ENCODE results near the gene NPRL2. TPM values are rescaled to one million over a fixed set of nuclear protein-coding genes. Genes with fewer than 3 reads are reported as not detected.
A peak's percentile ranks its signal among the peaks of the same experiment; 100 is the strongest.

Gene NPRL2
- total and polyA plus RNA-seq, 2 experiments from 2014 or later: 22.3 to 27.7 TPM

DNA sequence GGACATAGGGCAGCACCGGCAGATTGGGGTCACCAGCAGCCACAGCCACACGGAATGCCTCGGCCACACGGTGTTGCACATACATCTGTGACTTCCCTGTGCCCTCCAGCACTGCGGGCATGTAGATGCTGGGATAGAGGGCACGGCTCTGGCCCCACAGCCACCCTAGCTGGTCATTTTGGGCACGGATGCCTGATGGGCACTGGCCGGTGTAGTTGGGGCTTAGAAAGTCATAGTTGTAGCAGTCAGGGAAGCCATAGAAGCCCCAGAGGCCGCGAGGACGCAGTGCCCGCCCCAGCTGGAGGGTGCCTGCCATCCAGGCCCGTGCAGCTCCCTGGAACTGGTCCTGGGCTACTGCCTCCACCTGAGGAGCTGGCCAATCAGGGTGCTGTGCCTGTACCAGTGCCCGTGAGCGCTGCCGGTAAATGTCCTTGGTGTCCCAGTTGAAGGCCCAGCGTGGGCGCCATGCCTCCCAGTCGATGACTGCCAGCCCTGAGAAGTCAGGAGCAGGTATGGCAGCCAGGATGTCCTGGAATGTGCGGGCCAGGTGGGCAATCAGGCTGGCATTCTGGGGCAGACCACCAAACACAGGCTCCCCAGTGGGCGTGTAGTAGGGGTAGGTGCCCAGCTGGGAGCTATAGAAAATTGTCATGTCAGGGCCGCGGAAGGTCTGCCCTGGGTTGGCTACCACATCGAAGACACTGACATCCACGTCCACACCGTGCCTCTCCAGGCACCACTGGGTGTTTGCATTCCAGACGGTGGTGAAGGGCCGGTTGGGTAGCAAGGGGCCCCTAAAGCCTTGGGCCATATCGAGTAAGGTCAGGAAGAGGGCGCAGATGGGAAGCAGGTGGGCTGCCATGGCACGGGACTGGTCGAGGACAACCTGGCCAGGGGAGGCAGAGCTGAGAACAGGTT is 48.2 kb downstream of the NPRL2 start:
- Mint-ChIP-seq H3K4me3 (no peak overlapping the region; the same call in 2 of the 3 replicates), H3K36me3 (ENCODE audit: low read depth) (peaks cover 12% of the 10 kb centered on the region; the same call in 1 of the 3 replicates), H3K27ac (no peak overlapping the region), H3K9me3 (peaks cover 23% of the 10 kb centered on the region), H3K27me3 (ENCODE audit: insufficient read depth, low read depth, poor library complexity) (peaks cover 21% of the 10 kb centered on the region), H3K4me1 (peaks cover 22% of the 10 kb centered on the region)
- peak overlapping the region; percentile 74 for H3K4me2 ChIP-seq
- H3K27ac ChIP-seq (ENCODE audit: low read depth): no peak overlapping the region
- DNase-seq (ENCODE audit: low spot score) (no peak), ATAC-seq (no peak)
- no peaks in the 10 kb centered on the region for H3K9me2 ChIP-seq (ENCODE audit: insufficient read depth)
- H3K27me3 ChIP-seq (ENCODE audit: insufficient read depth): no peaks in the 10 kb centered on the region
- H3F3A ChIP-seq (replicated peaks; ENCODE audit: low read depth): peaks cover 17% of the 10 kb centered on the region
- TF ChIP-seq, protein P1, sequence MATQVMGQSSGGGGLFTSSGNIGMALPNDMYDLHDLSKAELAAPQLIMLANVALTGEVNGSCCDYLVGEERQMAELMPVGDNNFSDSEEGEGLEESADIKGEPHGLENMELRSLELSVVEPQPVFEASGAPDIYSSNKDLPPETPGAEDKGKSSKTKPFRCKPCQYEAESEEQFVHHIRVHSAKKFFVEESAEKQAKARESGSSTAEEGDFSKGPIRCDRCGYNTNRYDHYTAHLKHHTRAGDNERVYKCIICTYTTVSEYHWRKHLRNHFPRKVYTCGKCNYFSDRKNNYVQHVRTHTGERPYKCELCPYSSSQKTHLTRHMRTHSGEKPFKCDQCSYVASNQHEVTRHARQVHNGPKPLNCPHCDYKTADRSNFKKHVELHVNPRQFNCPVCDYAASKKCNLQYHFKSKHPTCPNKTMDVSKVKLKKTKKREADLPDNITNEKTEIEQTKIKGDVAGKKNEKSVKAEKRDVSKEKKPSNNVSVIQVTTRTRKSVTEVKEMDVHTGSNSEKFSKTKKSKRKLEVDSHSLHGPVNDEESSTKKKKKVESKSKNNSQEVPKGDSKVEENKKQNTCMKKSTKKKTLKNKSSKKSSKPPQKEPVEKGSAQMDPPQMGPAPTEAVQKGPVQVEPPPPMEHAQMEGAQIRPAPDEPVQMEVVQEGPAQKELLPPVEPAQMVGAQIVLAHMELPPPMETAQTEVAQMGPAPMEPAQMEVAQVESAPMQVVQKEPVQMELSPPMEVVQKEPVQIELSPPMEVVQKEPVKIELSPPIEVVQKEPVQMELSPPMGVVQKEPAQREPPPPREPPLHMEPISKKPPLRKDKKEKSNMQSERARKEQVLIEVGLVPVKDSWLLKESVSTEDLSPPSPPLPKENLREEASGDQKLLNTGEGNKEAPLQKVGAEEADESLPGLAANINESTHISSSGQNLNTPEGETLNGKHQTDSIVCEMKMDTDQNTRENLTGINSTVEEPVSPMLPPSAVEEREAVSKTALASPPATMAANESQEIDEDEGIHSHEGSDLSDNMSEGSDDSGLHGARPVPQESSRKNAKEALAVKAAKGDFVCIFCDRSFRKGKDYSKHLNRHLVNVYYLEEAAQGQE (IDR thresholded peaks at IDR 0.05; ENCODE audit: unreplicated experiment): no peak
- TF ChIP-seq, protein P2, sequence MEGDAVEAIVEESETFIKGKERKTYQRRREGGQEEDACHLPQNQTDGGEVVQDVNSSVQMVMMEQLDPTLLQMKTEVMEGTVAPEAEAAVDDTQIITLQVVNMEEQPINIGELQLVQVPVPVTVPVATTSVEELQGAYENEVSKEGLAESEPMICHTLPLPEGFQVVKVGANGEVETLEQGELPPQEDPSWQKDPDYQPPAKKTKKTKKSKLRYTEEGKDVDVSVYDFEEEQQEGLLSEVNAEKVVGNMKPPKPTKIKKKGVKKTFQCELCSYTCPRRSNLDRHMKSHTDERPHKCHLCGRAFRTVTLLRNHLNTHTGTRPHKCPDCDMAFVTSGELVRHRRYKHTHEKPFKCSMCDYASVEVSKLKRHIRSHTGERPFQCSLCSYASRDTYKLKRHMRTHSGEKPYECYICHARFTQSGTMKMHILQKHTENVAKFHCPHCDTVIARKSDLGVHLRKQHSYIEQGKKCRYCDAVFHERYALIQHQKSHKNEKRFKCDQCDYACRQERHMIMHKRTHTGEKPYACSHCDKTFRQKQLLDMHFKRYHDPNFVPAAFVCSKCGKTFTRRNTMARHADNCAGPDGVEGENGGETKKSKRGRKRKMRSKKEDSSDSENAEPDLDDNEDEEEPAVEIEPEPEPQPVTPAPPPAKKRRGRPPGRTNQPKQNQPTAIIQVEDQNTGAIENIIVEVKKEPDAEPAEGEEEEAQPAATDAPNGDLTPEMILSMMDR (conservative IDR thresholded peaks at IDR 0.05; ENCODE audit: low read depth in 2 of 2): no peak
- no peak for TF ChIP-seq CREB1 (CRISPR knock-in tag; IDR thresholded peaks at IDR 0.05; ENCODE audit: low read depth)
- TF ChIP-seq, protein P3, sequence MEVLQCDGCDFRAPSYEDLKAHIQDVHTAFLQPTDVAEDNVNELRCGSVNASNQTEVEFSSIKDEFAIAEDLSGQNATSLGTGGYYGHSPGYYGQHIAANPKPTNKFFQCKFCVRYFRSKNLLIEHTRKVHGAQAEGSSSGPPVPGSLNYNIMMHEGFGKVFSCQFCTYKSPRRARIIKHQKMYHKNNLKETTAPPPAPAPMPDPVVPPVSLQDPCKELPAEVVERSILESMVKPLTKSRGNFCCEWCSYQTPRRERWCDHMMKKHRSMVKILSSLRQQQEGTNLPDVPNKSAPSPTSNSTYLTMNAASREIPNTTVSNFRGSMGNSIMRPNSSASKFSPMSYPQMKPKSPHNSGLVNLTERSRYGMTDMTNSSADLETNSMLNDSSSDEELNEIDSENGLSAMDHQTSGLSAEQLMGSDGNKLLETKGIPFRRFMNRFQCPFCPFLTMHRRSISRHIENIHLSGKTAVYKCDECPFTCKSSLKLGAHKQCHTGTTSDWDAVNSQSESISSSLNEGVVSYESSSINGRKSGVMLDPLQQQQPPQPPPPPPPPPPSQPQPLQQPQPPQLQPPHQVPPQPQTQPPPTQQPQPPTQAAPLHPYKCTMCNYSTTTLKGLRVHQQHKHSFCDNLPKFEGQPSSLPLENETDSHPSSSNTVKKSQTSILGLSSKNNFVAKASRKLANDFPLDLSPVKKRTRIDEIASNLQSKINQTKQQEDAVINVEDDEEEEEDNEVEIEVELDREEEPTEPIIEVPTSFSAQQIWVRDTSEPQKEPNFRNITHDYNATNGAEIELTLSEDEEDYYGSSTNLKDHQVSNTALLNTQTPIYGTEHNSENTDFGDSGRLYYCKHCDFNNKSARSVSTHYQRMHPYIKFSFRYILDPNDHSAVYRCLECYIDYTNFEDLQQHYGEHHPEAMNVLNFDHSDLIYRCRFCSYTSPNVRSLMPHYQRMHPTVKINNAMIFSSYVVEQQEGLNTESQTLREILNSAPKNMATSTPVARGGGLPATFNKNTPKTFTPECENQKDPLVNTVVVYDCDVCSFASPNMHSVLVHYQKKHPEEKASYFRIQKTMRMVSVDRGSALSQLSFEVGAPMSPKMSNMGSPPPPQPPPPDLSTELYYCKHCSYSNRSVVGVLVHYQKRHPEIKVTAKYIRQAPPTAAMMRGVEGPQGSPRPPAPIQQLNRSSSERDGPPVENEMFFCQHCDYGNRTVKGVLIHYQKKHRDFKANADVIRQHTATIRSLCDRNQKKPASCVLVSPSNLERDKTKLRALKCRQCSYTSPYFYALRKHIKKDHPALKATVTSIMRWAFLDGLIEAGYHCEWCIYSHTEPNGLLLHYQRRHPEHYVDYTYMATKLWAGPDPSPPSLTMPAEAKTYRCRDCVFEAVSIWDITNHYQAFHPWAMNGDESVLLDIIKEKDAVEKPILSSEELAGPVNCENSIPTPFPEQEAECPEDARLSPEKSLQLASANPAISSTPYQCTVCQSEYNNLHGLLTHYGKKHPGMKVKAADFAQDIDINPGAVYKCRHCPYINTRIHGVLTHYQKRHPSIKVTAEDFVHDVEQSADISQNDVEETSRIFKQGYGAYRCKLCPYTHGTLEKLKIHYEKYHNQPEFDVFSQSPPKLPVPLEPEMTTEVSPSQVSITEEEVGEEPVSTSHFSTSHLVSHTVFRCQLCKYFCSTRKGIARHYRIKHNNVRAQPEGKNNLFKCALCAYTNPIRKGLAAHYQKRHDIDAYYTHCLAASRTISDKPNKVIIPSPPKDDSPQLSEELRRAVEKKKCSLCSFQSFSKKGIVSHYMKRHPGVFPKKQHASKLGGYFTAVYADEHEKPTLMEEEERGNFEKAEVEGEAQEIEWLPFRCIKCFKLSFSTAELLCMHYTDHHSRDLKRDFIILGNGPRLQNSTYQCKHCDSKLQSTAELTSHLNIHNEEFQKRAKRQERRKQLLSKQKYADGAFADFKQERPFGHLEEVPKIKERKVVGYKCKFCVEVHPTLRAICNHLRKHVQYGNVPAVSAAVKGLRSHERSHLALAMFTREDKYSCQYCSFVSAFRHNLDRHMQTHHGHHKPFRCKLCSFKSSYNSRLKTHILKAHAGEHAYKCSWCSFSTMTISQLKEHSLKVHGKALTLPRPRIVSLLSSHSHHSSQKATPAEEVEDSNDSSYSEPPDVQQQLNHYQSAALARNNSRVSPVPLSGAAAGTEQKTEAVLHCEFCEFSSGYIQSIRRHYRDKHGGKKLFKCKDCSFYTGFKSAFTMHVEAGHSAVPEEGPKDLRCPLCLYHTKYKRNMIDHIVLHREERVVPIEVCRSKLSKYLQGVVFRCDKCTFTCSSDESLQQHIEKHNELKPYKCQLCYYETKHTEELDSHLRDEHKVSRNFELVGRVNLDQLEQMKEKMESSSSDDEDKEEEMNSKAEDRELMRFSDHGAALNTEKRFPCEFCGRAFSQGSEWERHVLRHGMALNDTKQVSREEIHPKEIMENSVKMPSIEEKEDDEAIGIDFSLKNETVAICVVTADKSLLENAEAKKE (CRISPR knock-in tag; IDR thresholded peaks at IDR 0.05): no peak
- TF ChIP-seq EZH2 (IDR thresholded peaks at IDR 0.05; ENCODE audit: low read depth, unreplicated experiment): no peak
- no peak for TF ChIP-seq ZNF114 (CRISPR knock-in tag; IDR thresholded peaks at IDR 0.05)
- no peak for TF ChIP-seq EZH2phosphoT487 (IDR thresholded peaks at IDR 0.05; ENCODE audit: unreplicated experiment)
- TF ChIP-seq, protein P4, sequence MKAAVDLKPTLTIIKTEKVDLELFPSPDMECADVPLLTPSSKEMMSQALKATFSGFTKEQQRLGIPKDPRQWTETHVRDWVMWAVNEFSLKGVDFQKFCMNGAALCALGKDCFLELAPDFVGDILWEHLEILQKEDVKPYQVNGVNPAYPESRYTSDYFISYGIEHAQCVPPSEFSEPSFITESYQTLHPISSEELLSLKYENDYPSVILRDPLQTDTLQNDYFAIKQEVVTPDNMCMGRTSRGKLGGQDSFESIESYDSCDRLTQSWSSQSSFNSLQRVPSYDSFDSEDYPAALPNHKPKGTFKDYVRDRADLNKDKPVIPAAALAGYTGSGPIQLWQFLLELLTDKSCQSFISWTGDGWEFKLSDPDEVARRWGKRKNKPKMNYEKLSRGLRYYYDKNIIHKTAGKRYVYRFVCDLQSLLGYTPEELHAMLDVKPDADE (IDR thresholded peaks at IDR 0.05): no peak
- TF ChIP-seq STAT1 (IDR thresholded peaks at IDR 0.05; ENCODE audit: unreplicated experiment): no peak
- TF ChIP-seq NANOG (IDR thresholded peaks at IDR 0.05; ENCODE audit: borderline replicate concordance): no peak
- TF ChIP-seq ZNF331 (CRISPR knock-in tag; IDR thresholded peaks at IDR 0.05; ENCODE audit: low read depth): no peak
- H3K4me3 ChIP-seq: no peak overlapping the region; the same call in 1 of the 2 replicates
- no peak overlapping the region for H2AFZ ChIP-seq
- H3K4me1 ChIP-seq (ENCODE audit: insufficient read depth): peaks cover 25% of the 10 kb centered on the region
- no peaks in the 10 kb centered on the region for H4K20me1 ChIP-seq (replicated peaks; ENCODE audit: insufficient read depth)
- H3K36me3 ChIP-seq (ENCODE audit: insufficient read depth): no peaks in the 10 kb centered on the region
- no peaks in the 10 kb centered on the region for H3K79me2 ChIP-seq (replicated peaks; ENCODE audit: insufficient read depth)
